SU-DHL-6 (cell line): ENCODE results near the gene ALK.

Experiments
- H2AFZ ChIP-seq: fragments of 200-600 bp; sonication (generic); 2 replicates; pipeline ENCODE4 v1.6.1; 2014; ENCODE audit warnings: low read depth, mild to moderate bottlenecking, moderate library complexity, mixed read lengths, antibody characterized with exemption, low read length; ENCODE audit not compliant: severe bottlenecking
- H3F3A ChIP-seq: fragments of 200-600 bp; shearing (Covaris generic); 2 replicates; pipeline ENCODE4 v1.6.0; 2016; ENCODE audit warnings: antibody characterized with exemption, mild to moderate bottlenecking; ENCODE audit not compliant: insufficient read depth
- H3K27ac ChIP-seq: fragments of 200-600 bp; sonication (generic); 2 replicates; pipeline ENCODE4 v1.5.1; 2016; ENCODE audit warnings: low read depth, mild to moderate bottlenecking, low read length, moderate library complexity, mixed read lengths
- H3K27me3 ChIP-seq: fragments of 200-600 bp; sonication (generic), shearing (Covaris generic); 2 replicates; pipeline ENCODE4 v1.6.0; 2014; ENCODE audit warnings: mild to moderate bottlenecking, low read length
- H3K36me3 ChIP-seq: fragments of 200-600 bp; sonication (generic); 2 replicates; pipeline ENCODE4 v1.6.1; 2014; ENCODE audit warnings: mild to moderate bottlenecking, low read length, mixed read lengths
- H3K4me2 ChIP-seq: fragments of 300-600, 200-600 bp; shearing (Covaris generic), sonication (generic); 2 replicates; pipeline ENCODE4 v1.6.0; 2014; ENCODE audit warnings: low read length, low read depth, mild to moderate bottlenecking; ENCODE audit not compliant: poor library complexity, severe bottlenecking
- H3K4me3 ChIP-seq: fragments of 200-600 bp; sonication (generic); 2 replicates; pipeline ENCODE4 v1.5.1; 2014; ENCODE audit warnings: antibody characterized with exemption, low read length, mild to moderate bottlenecking, mixed read lengths; ENCODE audit not compliant: insufficient read depth, poor library complexity, severe bottlenecking
- H3K79me2 ChIP-seq: fragments of 200-600 bp; sonication (generic); 2 replicates; pipeline ENCODE4 v1.6.1; 2014; ENCODE audit warnings: mild to moderate bottlenecking, low read length, moderate library complexity; ENCODE audit not compliant: insufficient read depth
- H3K9ac ChIP-seq: fragments of 200-600 bp; sonication (generic); 2 replicates; pipeline ENCODE4 v1.7.0; 2014; ENCODE audit warnings: mild to moderate bottlenecking, low read length
- H3K9me2 ChIP-seq: fragments of 200-600 bp; sonication (generic); replicated peaks from 2 replicates; pipeline ENCODE4 v1.6.1; 2014; ENCODE audit warnings: low read length; ENCODE audit not compliant: insufficient read depth
- H3K9me3 ChIP-seq: fragments of 200-600 bp; sonication (generic); 2 replicates; pipeline ENCODE4 v1.6.1; 2014; ENCODE audit warnings: low read length, mixed read lengths; ENCODE audit not compliant: insufficient read depth
- H4K20me1 ChIP-seq: fragments of 200-600 bp; sonication (generic); 2 replicates; pipeline ENCODE4 v1.6.1; 2014; ENCODE audit warnings: low read depth, mild to moderate bottlenecking, antibody characterized with exemption, low read length, moderate library complexity, mixed read lengths
- EZH2phosphoT487 ChIP-seq: fragments of 200-600 bp; sonication (generic), shearing (Covaris generic); conservative IDR thresholded peaks from 2 replicates; pipeline ENCODE4 v1.6.1; 2018; ENCODE audit warnings: mild to moderate bottlenecking, antibody characterized with exemption, low read length, moderate library complexity, mixed read lengths
- TF ChIP-seq, protein P1 (sequence below): fragments of 200-600 bp; sonication (generic); IDR thresholded peaks from one replicate; pipeline ENCODE4 v1.5.1; 2017; ENCODE audit warnings: antibody characterized with exemption, mild to moderate bottlenecking, low read length, moderate library complexity; ENCODE audit not compliant: insufficient read depth, poor library complexity, severe bottlenecking

ALK gene

DNA sequence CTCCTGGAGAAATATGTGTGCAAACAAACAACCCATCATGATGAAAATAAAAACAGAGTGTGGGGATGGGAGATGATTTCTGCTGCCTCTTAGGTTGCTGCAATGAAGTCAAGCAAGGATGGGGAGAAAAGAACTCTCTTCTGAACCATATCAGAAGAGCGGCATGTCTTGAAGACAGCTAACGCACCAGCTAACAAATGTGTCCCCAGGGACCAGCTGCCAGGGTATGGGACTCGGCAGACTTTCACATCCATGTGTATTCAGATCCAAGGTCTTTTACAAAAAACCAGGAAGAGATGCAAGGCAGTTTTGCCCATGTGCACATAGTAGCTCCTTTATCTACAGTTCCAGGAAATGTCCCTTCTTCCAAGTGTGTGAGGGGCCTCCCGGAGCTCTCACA lies 680.8 kb downstream of the ALK start:
- Histone ChIP-seq H3K36me3 (no peaks in the 10 kb centered on the region), H3K27me3 (no peaks in the 10 kb centered on the region), H3F3A (no peaks in the 10 kb centered on the region), H4K20me1 (no peaks in the 10 kb centered on the region), H3K9me2 (no peaks in the 10 kb centered on the region), H3K4me2 (no peak overlapping the region), H3K79me2 (no peaks in the 10 kb centered on the region), H3K9ac (no peak overlapping the region), H3K27ac (no peak overlapping the region), H2AFZ (no peak overlapping the region), H3K4me3 (no peak overlapping the region), H3K9me3 (no peaks in the 10 kb centered on the region)
- TF ChIP-seq, protein P1, sequence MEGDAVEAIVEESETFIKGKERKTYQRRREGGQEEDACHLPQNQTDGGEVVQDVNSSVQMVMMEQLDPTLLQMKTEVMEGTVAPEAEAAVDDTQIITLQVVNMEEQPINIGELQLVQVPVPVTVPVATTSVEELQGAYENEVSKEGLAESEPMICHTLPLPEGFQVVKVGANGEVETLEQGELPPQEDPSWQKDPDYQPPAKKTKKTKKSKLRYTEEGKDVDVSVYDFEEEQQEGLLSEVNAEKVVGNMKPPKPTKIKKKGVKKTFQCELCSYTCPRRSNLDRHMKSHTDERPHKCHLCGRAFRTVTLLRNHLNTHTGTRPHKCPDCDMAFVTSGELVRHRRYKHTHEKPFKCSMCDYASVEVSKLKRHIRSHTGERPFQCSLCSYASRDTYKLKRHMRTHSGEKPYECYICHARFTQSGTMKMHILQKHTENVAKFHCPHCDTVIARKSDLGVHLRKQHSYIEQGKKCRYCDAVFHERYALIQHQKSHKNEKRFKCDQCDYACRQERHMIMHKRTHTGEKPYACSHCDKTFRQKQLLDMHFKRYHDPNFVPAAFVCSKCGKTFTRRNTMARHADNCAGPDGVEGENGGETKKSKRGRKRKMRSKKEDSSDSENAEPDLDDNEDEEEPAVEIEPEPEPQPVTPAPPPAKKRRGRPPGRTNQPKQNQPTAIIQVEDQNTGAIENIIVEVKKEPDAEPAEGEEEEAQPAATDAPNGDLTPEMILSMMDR, result no peak
- no peak for TF ChIP-seq EZH2phosphoT487

DNA sequence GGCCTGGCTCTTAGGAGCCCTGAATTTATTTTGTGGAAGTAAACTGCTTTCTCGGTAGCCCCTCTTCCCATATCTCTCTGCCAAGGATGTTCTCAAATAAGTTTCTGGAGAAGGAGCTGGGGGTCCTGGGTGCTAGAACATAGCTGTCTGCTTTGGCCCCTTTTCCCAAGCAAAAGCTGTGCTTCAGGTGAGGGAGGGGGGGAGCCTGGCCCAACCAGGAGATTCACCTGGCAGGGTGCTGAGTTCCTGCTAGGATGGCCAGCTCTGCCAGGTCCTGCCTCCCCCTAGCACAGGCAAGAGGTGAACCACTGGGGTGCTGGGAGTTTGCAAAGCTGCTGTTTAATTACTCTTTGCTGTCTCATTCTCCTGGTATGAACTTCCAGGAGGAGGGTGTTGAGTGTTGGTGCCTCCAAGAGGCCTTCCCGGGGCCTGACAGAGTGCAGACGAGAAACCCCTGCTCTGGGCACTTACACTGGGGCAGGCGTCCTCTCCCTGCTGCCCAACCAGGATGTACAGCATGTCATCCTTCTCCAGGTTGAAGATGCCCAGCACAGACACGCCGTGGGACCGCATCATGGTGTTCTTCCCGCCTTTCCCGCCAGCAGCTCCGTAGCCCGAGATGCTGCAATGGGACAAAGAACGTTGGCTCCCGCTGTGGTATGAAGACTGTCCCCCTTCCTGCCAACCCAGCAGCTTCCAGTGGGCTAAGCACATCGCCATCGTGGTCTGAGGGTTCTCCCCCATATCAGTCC lies 682.0 kb downstream of the ALK start:
- no peak overlapping the region for H3K4me3 ChIP-seq
- no peaks in the 10 kb centered on the region for H3K36me3 ChIP-seq
- no peaks in the 10 kb centered on the region for H3K79me2 ChIP-seq
- H3K4me2 ChIP-seq, result no peak overlapping the region
- no peak for TF ChIP-seq EZH2phosphoT487
- TF ChIP-seq, protein P1, result no peak
- no peaks in the 10 kb centered on the region for H3K9me2 ChIP-seq
- H3K9ac ChIP-seq, result no peak overlapping the region
- no peaks in the 10 kb centered on the region for H3K27me3 ChIP-seq
- H4K20me1 ChIP-seq, result no peaks in the 10 kb centered on the region
- no peak overlapping the region for H3K27ac ChIP-seq
- H3K9me3 ChIP-seq, result no peaks in the 10 kb centered on the region
- no peak overlapping the region for H2AFZ ChIP-seq
- no peaks in the 10 kb centered on the region for H3F3A ChIP-seq

DNA sequence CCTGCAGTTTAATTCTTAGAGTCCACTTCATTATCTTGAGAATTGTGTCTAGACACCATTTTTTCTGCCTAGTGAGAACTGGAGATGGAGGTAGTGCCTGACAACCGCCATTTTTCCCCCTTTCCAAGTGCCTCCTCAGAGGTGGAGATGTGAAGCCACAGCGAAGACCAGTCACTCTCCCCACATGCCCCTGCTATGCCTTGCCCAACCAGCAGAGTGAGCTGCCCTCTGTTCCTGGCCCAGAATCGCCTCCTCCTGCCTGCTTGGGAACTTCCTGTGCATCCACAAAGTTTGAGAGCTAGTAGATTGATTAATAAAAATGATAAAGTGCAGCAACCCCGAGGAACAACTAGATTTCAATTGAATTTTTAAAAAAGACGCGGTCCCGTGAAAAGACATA lies 682.9 kb downstream of the ALK start:
- H2AFZ ChIP-seq, result no peak overlapping the region
- no peaks in the 10 kb centered on the region for H3K9me3 ChIP-seq
- H3K9me2 ChIP-seq, result no peaks in the 10 kb centered on the region
- H3K4me2 ChIP-seq, result no peak overlapping the region
- H4K20me1 ChIP-seq, result no peaks in the 10 kb centered on the region
- no peaks in the 10 kb centered on the region for H3K79me2 ChIP-seq
- H3K4me3 ChIP-seq, result no peak overlapping the region
- no peaks in the 10 kb centered on the region for H3F3A ChIP-seq
- H3K9ac ChIP-seq, result no peak overlapping the region
- no peaks in the 10 kb centered on the region for H3K27me3 ChIP-seq
- TF ChIP-seq, protein P1, result no peak
- TF ChIP-seq EZH2phosphoT487, result no peak
- H3K27ac ChIP-seq, result no peak overlapping the region
- no peaks in the 10 kb centered on the region for H3K36me3 ChIP-seq
